NCI-H187 treated with DMSO at 0.1 percent for 48 hours (cell line): ENCODE measurements around the gene C12orf57.

Experiments used
- DNase-seq: peaks from one replicate; lab custom pipeline; 2025; lab: John Stamatoyannopoulos, UW

The C12orf57 gene

DNA sequence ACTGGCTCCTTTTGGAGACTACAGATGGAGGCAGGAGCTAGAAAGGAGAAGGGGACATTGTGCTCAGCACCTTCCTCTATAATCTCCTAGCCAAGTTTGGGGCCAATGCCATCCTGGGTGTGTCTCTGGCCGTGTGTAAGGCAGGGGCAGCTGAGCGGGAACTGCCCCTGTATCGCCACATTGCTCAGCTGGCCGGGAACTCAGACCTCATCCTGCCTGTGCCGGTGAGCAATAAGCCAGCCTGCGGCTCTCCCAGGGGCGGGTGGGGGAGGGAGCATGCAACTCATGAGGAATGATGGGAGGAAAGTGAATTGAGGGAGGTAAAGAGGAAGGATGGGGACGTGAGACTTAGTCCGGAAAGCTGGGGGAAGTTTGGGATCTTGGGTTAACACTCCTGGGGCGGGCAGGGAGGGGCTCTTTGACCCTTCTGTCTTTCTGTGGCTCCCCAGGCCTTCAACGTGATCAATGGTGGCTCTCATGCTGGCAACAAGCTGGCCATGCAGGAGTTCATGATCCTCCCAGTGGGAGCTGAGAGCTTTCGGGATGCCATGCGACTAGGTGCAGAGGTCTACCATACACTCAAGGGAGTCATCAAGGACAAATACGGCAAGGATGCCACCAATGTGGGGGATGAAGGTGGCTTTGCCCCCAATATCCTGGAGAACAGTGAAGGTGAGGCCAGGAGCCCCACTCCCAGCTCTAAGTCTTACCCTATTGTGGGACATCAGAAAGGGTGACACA lies 26.2 kb upstream of the C12orf57 start:
- no peak for DNase-seq

DNA sequence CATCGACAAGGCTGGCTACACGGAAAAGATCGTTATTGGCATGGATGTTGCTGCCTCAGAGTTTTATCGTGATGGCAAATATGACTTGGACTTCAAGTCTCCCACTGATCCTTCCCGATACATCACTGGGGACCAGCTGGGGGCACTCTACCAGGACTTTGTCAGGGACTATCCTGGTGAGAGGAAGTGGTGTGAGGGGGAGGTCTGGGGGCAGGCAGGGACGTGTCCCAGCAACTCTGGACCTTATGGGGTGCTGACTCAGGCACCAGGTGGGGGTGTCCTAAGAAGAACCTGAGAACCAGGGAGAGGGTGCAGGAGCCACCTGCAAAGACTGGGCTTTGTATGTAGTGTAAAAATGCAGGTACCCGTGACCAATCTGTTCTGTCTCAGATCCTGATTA lies 24.2 kb upstream of the C12orf57 start:
- no peak for DNase-seq

DNA sequence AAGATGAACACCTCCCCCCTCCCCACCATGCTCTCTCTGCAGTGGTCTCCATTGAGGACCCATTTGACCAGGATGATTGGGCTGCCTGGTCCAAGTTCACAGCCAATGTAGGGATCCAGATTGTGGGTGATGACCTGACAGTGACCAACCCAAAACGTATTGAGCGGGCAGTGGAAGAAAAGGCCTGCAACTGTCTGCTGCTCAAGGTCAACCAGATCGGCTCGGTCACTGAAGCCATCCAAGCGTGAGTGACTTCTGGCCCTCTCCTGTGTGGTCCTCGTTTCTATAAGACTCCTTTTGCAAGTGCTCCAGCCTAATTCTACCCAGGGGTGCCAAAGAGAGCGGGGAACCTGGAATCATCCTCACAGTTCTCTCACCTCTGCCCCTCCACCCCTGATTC lies 22.3 kb upstream of the C12orf57 start:
- DNase-seq = no peak

DNA sequence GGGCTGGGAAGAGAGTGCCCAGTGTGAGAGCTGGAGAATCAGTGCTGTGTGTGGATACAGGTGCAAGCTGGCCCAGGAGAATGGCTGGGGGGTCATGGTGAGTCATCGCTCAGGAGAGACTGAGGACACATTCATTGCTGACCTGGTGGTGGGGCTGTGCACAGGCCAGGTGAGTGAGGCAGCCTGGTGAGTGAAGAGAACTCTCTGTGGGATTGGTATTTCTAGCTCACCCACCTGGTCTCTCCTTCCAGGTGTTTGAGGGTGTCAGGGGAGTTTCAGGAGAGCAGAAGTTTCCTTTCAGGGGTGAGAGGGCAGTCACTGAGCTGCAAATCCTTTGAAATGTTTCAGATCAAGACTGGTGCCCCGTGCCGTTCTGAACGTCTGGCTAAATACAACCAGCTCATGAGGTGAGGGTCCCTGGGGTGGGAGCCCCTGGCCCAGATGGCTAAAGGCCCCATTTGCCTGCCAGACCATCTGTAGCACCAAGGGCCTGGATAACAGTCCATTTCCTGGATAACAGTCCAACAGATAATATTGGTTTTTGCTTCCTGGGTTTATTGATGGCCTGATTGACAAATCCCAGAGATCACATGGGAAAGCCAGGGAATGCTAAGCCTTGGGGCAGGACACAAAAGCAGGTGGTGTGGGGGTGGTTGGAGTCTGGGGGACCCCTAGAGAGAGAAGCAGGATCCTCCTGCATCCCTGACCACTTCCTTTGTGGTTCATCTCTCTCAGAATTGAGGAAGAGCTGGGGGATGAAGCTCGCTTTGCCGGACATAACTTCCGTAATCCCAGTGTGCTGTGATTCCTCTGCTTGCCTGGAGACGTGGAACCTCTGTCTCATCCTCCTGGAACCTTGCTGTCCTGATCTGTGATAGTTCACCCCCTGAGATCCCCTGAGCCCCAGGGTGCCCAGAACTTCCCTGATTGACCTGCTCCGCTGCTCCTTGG lies 21.6 kb upstream of the C12orf57 start:
- DNase-seq = no peak

DNA sequence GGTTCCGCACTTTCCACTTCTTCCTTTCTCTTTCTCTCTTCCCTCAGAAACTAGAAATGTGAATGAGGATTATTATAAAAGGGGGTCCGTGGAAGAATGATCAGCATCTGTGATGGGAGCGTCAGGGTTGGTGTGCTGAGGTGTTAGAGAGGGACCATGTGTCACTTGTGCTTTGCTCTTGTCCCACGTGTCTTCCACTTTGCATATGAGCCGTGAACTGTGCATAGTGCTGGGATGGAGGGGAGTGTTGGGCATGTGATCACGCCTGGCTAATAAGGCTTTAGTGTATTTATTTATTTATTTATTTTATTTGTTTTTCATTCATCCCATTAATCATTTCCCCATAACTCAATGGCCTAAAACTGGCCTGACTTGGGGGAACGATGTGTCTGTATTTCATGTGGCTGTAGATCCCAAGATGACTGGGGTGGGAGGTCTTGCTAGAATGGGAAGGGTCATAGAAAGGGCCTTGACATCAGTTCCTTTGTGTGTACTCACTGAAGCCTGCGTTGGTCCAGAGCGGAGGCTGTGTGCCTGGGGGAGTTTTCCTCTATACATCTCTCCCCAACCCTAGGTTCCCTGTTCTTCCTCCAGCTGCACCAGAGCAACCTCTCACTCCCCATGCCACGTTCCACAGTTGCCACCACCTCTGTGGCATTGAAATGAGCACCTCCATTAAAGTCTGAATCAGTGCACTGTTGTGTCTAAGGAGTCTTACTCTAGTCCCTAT lies 20.7 kb upstream of the C12orf57 start:
- no peak for DNase-seq

DNA sequence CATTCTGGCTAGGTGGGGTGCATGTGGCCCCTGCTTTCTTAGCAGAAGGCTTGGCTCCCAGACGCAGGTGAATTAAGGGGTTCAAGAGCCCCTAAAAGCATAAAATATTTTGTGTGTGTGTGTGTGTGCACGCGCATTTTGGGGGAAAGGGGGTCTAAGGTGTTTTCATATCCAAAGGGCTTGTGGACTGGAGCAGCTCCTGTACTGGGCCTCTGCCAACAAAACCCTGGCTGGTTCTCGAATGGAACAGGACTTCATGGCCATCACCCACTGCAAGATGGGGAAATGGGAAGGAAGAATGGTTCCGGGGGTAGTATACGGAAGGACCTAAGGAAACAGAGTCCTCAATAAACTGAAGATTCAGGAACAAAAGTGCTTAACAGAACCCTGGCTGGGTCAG lies 20.0 kb upstream of the C12orf57 start:
- DNase-seq = no peak

DNA sequence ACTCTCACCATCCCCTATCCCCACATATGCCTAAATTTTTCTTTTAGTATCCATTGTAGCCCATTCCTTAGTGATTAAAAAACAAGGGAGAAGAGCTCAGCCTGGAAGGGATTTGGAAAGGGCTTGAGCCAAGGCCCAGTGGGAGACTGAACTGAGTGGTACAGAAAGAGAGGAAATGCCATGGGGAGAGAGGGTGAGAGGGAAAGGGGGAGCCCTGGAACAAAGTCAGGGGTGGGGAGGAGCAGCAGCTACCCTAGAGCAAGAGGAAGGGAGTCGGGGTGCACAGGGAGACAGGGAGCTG lies 18.6 kb upstream of the C12orf57 start:
- DNase-seq = no peak

DNA sequence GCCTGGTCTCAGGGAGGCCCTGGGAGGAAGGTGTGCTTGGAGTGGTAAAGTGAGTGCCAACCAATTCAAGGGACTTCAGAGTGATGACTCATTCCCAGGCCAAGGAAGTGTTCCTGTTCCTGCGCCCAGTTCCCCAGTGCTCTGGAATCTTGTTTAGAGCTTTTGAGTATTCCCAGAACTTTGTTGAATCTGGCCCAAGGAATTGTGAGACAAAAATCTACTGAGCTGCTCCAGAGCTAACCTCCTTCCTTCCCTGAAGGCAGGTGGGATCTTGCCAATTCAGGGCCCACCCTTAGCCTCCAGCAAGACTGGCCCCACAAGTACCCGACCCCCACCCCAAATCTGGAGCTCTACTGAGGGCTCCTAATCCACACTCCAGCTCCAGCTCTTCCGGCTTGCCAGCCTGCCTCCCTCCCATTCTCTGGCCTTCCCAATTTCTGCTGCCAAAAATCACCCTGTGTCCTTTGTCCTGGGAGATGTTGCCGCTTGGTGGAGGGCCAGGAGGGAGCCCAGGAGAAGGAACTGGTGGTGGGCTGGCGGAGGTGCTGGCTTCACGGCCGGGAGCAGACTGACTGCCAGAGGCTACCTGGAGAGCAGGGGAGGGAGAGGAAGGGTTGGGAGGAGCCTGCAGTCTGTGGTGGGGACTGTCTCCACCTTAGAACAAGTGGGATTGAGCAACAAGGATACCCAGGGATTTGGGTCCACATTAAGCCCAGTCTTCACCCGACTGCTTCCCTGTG lies 18.1 kb upstream of the C12orf57 start:
- no peak for DNase-seq

DNA sequence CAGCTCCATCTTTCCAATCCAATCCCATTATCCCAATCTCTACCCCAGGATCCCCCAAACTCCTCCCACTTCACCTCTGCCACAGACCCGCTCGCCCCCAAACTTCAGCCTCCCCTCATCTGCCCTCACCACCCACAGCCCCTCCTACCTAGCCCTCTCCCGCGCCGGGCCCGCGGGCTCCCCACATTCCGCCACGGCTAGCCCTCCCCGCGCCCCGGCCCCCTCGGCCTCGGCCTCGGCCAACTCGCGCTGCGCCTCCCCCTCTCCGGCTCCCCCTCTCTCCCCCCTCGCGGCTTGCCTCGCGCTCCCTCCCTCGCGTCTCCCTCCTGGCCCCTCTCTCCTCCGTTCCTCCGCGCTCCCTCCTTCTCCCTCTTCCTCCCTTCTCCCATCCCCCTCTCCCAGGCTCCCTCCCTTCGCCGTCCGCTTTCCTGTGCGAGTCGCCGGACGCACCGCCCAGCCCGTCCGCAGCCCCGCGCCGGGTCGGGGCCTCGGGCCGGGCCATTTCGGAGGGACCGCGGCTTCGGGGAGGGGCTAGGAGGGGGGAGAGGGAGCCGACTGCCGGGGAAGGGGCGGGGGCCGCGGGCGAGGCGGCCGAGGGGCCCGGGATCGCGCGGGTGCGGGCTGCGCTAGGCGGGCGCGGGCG lies 16.3 kb upstream of the C12orf57 start, which contains the start of gene ATN1:
Gene ATN1 (plus strand): TSS at position 581 of the 643 bp plus-strand sequence. CDS start 6,043 bp downstream, outside the sequence.
- DNase-seq = no peak

DNA sequence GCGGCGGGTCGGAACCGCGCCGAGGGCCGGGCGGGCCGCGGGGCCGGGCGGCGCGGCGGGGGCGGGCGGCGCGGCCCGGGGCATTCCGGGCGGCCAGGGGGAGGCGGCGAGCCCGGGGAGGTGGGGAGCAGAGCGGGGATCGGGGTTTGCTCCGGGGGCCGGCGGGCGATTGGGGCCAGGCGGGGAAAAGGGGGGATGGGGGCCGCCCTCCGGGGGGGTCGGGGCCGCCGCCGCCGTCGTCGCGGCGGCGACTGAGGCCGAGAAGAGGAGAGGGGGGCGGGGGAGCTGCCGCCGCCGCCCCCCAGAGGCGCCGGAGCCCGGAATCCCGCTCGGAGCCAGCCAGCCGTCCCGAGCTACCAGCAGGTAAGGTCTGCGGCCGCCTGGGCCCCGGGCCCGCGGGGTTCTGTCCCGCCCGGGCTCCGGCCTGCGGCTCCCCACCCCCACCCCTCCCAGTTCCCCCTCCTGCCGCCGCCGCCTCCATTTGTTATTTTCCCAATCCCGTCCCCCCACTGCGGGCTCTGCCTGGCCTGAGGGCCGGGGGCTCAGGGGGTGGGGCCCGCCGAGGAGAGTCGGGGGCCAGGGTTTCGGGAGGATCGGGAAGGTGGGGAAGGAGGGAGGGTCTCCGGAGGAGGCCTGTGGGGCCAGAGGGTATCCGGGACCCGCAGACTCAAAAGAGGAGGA lies 15.7 kb upstream of the C12orf57 start:
- no peak for DNase-seq

DNA sequence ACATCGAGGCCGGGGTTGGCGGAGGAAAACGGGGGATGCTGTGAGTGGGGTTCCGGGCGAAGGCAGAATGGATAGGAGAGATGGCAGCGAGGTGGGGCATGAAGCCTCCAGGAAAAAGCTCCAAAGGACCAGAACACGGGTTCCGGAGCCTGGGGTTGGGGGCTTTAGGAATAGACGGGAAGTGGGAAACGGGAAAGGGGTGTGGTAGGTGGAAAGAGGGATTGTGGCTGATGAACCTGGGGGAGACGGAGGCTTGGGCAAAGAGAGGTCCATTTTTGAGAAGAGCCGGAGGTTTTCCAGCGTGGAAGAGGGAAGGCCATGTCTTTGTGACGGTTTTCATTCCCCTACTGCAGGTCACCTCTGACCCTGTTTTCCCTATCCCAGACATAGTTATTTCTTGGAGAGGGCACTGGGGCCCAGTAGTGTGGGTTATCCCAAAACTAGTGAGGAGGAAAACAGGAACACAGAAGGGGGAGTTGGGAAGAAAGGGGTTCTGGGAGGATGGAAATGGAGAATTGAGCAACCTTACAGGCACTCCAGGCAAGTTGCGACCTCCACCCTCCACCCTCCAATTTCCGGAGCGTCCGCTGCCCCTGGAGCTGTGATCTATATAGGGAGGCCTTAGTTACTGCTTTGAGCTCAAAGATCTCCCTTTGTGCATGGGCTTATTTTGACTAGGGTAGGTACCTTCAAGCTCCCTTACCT lies 15.0 kb upstream of the C12orf57 start:
- no peak for DNase-seq

DNA sequence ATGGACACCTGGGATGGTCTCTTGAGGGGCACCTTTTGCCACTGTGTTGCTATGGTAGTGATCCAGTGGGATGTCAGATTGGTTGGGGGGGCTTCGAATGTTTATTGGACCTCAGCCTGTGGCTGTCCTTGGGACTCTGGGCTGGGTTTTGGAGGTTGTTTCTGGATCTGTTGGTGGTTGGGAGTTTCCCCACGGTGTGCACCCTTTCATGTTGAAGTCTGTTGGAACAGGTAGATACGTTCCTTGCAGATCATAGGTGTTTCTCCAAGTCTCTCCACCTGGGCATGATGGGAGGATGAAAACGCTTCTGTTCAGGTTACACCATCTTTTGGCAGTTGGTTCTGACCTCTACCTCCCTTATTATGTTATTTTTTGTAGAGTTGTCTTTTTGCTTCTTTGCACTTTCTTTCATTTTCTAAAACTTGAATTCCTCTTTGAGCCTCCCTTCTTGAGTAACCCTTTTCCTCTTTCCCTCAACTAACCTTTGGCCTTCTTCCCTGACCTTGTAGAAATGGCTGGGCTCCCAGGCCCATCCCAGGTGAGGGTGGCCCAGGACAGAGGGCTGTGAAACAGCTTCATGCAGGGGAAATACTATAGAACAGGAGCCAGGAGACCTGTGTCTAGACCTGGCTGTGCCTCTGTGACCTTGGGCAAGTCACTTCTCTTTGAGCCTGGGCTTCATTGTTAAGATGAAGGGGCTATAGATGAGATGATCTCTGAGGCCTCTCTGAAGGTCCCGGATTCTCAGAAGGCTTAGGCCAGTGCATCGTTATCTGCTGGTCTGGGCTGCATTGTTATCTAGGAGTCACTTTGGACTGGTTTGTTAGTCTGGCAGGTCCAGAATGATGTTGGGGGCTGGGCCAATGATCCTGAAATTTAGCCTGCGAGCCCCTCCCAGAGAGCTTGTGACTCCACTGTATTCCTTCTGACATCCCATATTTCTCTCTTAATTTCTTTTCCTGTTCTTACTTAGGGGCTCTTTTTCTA lies 14.1 kb upstream of the C12orf57 start:
- no peak for DNase-seq

DNA sequence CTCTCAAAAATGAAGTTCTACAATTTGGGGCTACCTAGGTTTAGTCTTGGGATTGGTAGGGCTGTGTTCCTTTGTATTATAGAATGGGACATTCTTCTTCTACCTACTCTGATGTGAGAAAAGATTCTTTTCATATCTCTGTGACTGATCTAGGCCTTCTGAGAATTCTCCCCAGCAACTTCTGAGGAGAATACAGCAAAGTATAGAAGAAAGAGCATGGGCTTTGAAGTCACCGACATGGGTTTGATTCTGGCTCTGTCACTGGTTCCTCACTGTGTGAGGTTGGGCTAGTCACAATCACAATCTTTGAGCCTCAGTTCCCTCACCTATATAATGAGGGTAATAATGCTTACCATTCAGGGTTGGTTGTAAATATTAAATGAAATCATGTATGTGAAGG lies 11.1 kb upstream of the C12orf57 start:
- DNase-seq = no peak

DNA sequence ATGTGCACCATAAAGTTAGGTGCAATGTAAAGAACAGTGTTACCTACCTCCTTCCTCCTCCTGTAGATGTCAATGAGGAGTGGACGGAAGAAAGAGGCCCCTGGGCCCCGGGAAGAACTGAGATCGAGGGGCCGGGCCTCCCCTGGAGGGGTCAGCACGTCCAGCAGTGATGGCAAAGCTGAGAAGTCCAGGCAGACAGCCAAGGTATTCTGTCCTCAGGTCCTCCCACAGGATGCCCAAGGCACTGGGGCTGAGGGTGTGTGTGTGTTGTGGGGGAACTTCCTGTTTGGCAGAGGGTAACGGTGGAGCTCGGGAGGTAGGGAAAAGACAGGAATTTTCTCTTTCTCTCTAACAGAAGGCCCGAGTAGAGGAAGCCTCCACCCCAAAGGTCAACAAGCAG lies 9.7 kb upstream of the C12orf57 start:
- DNase-seq = no peak

DNA sequence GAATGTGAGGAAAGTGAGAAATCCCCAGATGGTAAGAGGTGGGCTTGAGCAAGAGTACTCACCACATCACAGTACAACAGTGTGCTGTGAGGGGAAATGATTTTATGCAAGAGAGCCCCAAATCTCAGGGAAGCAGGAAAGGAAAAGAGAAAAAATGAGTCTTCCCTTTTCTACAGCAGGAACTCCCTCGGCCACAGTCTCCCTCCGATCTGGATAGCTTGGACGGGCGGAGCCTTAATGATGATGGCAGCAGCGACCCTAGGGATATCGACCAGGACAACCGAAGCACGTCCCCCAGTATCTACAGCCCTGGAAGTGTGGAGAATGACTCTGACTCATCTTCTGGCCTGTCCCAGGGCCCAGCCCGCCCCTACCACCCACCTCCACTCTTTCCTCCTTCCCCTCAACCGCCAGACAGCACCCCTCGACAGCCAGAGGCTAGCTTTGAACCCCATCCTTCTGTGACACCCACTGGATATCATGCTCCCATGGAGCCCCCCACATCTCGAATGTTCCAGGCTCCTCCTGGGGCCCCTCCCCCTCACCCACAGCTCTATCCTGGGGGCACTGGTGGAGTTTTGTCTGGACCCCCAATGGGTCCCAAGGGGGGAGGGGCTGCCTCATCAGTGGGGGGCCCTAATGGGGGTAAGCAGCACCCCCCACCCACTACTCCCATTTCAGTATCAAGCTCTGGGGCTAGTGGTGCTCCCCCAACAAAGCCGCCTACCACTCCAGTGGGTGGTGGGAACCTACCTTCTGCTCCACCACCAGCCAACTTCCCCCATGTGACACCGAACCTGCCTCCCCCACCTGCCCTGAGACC lies 8.2 kb upstream of the C12orf57 start:
- no peak for DNase-seq

DNA sequence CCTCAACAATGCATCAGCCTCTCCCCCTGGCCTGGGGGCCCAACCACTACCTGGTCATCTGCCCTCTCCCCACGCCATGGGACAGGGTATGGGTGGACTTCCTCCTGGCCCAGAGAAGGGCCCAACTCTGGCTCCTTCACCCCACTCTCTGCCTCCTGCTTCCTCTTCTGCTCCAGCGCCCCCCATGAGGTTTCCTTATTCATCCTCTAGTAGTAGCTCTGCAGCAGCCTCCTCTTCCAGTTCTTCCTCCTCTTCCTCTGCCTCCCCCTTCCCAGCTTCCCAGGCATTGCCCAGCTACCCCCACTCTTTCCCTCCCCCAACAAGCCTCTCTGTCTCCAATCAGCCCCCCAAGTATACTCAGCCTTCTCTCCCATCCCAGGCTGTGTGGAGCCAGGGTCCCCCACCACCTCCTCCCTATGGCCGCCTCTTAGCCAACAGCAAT lies 7.6 kb upstream of the C12orf57 start:
- no peak for DNase-seq

DNA sequence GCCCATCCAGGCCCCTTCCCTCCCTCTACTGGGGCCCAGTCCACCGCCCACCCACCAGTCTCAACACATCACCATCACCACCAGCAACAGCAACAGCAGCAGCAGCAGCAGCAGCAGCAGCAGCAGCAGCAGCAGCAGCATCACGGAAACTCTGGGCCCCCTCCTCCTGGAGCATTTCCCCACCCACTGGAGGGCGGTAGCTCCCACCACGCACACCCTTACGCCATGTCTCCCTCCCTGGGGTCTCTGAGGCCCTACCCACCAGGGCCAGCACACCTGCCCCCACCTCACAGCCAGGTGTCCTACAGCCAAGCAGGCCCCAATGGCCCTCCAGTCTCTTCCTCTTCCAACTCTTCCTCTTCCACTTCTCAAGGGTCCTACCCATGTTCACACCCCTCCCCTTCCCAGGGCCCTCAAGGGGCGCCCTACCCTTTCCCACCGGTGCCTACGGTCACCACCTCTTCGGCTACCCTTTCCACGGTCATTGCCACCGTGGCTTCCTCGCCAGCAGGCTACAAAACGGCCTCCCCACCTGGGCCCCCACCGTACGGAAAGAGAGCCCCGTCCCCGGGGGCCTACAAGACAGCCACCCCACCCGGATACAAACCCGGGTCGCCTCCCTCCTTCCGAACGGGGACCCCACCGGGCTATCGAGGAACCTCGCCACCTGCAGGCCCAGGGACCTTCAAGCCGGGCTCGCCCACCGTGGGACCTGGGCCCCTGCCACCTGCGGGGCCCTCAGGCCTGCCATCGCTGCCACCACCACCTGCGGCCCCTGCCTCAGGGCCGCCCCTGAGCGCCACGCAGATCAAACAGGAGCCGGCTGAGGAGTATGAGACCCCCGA lies 7.0 kb upstream of the C12orf57 start:
- no peak for DNase-seq
